Measurements from ENCODE around the gene PDYN.

PDYN gene

GRCh38 chr20:1934721-1935573 lies 58.9 kb downstream of the PDYN start:
- DNase-seq (ENCODE audit: low spot score): peak; percentile 42

DNA sequence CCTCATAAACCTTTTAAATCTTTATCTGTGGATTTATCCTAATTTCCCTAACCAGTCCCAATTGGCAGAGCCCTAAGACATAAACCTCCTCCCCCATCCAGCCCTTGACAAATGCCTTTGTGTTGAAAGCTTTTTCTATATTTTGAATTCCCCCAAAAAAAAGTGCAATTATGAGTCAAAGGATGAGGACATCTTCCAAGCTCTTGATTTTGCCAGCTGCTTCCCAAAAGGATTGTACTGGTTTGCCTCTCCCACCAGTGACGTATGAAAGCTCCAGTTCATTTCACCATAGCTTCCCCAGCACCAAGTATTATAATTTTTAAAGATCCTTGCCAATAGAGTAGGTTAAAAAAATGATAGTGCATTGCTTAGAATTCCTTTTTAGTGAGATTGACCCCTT lies 59.7 kb downstream of the PDYN start:
- no peak for DNase-seq (ENCODE audit: low spot score)

DNA sequence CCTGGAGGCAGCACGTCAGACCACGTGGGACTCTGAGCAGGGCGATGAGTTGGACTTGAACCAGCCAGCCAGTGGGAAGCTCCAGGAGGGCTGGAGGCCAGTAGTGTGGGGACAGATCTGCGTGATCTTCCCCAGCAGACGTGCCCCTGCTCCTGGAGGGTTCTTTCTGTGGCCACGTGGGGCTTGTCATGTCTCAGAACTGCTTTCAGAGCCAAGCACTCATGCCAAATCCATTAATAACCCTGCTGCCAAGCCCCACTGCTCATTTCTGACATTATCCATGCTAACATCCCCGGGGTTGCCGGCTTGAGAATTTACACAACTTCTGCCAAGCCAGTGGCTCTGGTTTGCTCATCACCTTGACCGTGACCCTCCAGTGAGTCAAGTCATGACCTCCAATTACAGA lies 60.4 kb downstream of the PDYN start:
- DNase-seq (ENCODE audit: low spot score): no peak

DNA sequence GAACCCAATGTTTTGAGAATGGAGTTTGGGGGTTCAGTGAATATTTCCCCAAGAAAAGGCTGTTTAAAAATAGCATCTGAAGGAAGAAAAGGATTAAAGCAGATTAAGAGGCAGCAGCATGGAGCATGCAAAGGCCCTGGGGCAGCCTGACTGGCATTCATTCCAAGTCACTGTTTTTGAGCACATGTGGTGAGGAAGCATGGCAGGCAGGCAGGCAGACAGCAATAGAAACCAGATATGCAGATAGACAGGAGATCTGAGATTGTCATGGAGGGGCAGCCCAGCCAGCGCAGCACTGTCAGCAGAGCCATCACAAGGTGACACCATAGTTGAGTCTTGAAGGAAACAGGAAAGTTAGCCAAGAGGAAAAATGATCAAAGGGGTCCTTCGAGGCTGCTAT lies 60.9 kb downstream of the PDYN start:
- no peak for DNase-seq (ENCODE audit: low spot score)

DNA sequence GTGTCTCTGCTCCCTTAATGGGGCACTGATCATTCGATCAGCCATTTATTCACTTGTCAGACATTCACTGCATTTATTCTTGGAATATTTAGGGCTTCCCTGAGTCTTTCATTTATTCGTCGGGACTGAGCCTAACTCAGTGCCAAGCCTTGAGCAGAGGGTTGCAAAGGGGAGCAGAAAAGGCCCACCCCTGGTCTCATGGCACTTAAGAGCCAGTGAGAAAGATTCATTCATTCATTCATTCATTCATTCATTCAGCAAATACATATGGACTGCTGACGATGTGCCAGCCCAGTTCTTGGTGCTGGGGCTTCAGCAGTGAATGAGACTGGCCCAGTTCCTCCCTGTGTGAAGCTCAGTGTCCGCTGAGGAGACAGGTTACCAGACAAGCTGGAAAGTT lies 62.0 kb downstream of the PDYN start:
- DNase-seq (ENCODE audit: low spot score): no peak

DNA sequence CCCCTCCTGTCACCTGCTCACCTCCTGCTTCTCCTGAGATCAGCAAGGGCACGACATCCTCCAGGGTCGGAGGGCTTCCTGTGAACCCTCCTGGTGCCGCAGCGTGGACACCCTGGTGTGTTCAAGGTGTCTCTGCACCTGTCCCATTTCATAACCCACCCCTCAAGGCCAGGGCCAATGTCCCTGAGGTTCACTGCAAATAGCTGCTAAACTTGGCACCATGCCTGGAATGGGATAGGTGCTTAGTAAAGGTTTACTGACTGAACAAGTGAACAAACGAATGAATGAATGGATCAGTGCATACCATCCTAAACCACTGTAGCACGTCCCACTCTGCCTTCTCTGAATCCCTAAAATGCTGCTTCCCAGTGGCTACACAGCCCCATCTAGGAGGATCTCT lies 63.7 kb downstream of the PDYN start:
- no peak for DNase-seq (ENCODE audit: low spot score)

GRCh38 chr20:1929460-1929859 lies 64.4 kb downstream of the PDYN start:
- DNase-seq (ENCODE audit: low spot score): no peak

GRCh38 chr20:1928782-1929181 lies 65.1 kb downstream of the PDYN start:
- no peak for DNase-seq (ENCODE audit: low spot score)

All from COLO829 (cell line).